BJ (cell line): Measurements from ENCODE around the gene TMEM92. TPM values are rescaled to one million over a fixed set of nuclear protein-coding genes. Genes with fewer than 3 reads are reported as not detected.
"Not testable (repeated sequence)": the region's sequence is repeated elsewhere in the genome, so short reads cannot be mapped to it uniquely, and the experiment has no call there.

Source experiments
- CTCF ChIA-PET: fragments of 350-600 bp; formaldehyde crosslinking; extraction: SDS; loops from one replicate; lab custom pipeline; 2021; ENCODE audit warnings: antibody characterized with exemption, inconsistent platforms; lab: Yijun Ruan, JAX
- POLR2A ChIA-PET: fragments of 300-600 bp; sonication (Branson Sonifier 250); formaldehyde crosslinking; extraction: SDS; loops from one replicate; lab custom pipeline; 2021; ENCODE audit warnings: antibody characterized with exemption; lab: Charles Lee
- DNase-seq: peaks from one replicate; pipeline ENCODE4 v3.0.0-alpha.2; 2011; ENCODE audit warnings: low read depth
- H3K27me3 ChIP-seq: 2 replicates; pipeline ENCODE4 v1.6.0; 2011; ENCODE audit warnings: low read length; ENCODE audit not compliant: control insufficient read depth, insufficient read depth
- H3K36me3 ChIP-seq: 2 replicates; pipeline ENCODE4 v1.5.1; 2011; ENCODE audit warnings: low read length; ENCODE audit not compliant: control insufficient read depth, insufficient read depth
- H3K4me3 ChIP-seq: 2 replicates; pipeline ENCODE4 v1.5.1; 2011; ENCODE audit warnings: low read depth, mild to moderate bottlenecking, control low read depth, low read length
- polyA plus RNA-seq: library from polyadenylated mRNA; depleted of rRNA; stranded (reverse); fragments of >200 nt; gene quantifications from 2 replicates; pipeline ENCODE4 v1.2.3, GENCODE V29; 2011
- TF ChIP-seq, protein P1 (sequence below): IDR thresholded peaks from 2 replicates; pipeline ENCODE4 v1.5.1; 2011; ENCODE audit warnings: low read depth, mild to moderate bottlenecking, control low read depth, inconsistent platforms, low read length, moderate library complexity; ENCODE audit not compliant: insufficient read depth

Gene TMEM92
- polyA plus RNA-seq, 1 experiment: 0.67 TPM

DNA sequence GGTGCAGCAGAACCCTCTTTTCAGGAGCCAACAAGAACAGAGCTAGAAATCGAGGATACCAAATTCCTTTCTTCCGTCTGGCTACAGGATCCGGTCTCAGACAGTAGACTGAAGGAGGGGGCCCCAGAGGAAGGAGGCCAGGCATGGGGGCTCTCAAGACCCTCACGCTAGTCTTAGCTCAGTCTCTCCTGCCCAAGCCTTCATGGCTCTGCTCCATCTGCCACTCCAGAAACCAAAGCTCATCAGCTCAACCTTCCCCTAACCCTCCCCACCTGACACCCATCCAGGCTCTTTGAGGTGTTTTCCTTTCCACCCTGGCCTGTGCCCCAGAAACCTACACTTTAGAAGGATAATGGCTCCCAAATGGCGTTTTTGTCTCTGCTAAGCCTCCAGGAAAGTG lies 6.2 kb upstream of the TMEM92 start:
- H3K27me3 ChIP-seq: no peaks in the 10 kb centered on the region
- H3K4me3 ChIP-seq: no peak overlapping the region
- TF ChIP-seq, protein P1, sequence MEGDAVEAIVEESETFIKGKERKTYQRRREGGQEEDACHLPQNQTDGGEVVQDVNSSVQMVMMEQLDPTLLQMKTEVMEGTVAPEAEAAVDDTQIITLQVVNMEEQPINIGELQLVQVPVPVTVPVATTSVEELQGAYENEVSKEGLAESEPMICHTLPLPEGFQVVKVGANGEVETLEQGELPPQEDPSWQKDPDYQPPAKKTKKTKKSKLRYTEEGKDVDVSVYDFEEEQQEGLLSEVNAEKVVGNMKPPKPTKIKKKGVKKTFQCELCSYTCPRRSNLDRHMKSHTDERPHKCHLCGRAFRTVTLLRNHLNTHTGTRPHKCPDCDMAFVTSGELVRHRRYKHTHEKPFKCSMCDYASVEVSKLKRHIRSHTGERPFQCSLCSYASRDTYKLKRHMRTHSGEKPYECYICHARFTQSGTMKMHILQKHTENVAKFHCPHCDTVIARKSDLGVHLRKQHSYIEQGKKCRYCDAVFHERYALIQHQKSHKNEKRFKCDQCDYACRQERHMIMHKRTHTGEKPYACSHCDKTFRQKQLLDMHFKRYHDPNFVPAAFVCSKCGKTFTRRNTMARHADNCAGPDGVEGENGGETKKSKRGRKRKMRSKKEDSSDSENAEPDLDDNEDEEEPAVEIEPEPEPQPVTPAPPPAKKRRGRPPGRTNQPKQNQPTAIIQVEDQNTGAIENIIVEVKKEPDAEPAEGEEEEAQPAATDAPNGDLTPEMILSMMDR: no peak
- ChIA-PET CTCF (interaction anchor here (0.7 to 18.7 kb wide), 10 partner anchors 13 to 99 kb away, joined by 3 to 515 read pairs (median 6); partner anchors contain the start of gene COL1A1), POLR2A (interaction anchor here (0.9 to 11.4 kb wide), 9 partner anchors 21 to 90 kb away, joined by 3 to 286 read pairs (median 6); partner anchors contain the start of gene COL1A1)
- DNase-seq: no peak
- H3K36me3 ChIP-seq: no peaks in the 10 kb centered on the region

DNA sequence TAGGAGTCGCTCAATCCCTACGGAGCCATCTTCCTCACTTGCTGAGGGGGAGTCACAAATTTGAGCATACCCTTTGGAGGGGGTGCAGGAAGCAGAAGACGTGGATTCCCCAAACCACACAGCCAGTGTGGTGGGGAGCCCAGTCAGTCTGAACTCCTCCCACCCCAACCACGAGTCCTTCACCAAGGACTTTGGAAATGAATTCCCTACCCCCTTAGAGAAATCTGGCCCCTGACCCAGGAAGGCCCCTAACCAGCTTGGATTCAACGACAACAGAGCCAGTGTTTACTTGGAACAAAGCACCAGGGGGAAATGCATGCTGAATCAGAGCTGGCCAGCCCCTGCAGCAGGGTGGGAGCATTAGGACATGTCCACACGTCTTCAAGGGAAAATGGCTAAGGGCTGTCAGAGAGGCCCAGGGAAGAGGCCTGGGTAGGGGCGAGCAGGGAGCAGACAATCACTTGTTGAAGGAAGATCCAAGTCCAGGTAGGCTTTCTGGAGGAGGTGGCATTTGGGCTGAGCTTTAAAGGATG lies 5.5 kb upstream of the TMEM92 start:
- Histone ChIP-seq H3K27me3 (no peaks in the 10 kb centered on the region), H3K4me3 (no peak overlapping the region), H3K36me3 (no peaks in the 10 kb centered on the region)
- POLR2A ChIA-PET: interaction anchor here (0.6 to 11.4 kb wide), 7 partner anchors 23 to 99 kb away, joined by 3 to 286 read pairs (median 3); partner anchors contain the start of gene COL1A1
- DNase-seq: no peak
- TF ChIP-seq, protein P1: no peak
- CTCF ChIA-PET: interaction anchor here (1.0 to 18.7 kb wide), 14 partner anchors 9 to 99 kb away, joined by 3 to 515 read pairs (median 8); partner anchors contain the start of gene COL1A1

DNA sequence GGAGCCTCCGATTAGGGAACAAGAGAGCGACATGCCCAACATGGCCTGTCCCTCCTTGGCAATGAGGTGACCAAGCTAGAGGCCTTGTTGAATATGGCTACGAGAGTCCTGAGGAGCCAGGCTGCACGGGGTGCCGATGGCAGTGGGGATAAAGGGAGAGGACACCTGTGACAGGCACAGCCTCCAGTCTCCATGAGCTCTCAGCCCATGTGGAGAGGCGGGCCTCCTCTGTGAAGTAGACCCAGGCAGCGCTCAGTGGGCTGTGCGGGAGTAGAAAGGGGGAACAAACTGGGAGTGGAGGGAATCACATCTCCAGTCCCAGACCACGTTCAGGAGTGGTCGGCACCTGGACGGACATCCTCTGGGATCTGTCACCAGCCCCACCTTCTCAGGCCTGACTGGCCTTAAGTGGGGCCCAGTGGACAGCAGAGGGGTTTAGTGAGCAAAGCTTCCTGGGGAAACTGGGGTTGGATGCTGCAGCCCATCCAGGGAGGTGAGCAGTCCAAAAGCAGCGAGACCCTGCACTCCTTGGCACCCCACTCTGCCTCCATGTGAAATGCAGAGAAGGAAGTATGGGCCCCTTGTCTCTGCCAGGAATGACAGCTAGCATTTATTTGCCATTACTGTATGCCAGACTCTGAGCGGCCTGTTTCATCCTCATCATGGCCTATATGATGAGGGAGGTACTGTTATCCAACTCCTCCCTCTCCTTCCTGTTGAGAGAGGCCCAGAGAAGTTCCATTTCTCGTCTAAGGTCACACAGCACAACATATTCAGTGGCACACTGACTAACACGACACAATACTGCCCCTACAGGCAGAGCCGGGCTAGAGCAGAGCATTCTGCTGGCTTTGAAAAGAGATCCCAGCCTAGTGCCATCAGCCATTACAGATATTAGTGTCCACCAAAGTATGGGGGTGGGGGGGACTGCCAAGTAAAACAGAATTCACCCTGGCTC lies 4.5 kb upstream of the TMEM92 start:
- Histone ChIP-seq H3K4me3 (peak overlapping the region; percentile 41), H3K36me3 (no peaks in the 10 kb centered on the region), H3K27me3 (no peaks in the 10 kb centered on the region)
- ChIA-PET CTCF (interaction anchor here (0.7 to 18.7 kb wide), 21 partner anchors 9 to 125 kb away, joined by 3 to 515 read pairs (median 6); partner anchors contain the start of genes COL1A1 and SGCA), POLR2A (interaction anchor here (0.6 to 11.4 kb wide), 14 partner anchors 20 to 100 kb away, joined by 3 to 286 read pairs (median 8); partner anchors contain the start of gene COL1A1)
- TF ChIP-seq, protein P1: peak; percentile 91
- no peak for DNase-seq

DNA sequence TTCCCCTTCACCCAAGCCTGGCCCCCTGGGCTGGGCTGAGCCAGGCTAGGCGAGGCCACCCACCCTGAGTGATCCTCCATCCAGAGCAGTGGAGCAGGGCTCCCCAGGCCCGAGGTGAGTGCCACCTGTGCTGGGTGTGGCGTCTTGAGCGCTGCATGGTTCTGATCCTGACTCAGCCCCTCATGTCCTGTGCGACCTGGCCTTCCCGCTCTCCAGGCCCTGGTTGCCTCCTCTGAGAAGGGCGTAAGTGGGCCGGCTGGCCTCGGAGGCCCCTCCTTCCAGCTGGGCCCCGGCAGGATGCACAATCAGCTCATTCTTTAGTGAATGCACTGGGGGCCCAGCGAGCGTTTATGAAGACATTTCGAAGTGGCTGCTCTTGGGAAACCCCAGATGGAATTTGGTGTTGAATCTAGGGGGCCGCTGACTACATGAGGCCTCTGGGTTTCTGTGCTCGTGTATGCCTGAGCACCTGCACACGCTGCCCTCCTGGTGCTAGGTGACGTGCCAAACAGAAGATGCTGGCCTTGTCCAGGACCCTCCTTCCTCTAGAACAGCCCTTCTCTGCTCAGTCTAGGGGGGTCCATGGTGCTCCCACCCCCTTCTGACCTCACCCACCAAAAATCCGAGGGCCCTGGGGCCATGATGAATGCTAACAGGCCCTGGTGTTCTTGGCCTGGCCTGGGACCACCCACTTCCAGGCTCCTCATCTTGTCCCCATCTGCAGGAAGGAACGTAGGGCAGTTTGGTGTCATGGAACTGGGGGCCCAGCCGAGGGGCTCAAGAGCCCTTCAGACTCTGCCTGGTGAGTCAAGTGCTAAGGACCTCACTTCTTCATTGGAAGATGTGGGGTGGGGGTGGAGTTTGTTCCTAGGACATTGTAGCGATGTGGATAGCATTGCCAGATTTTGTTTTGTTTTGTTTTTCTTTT lies 3.6 kb upstream of the TMEM92 start:
- TF ChIP-seq, protein P1: no peak
- no peak for DNase-seq
- H3K27me3 ChIP-seq: no peaks in the 10 kb centered on the region
- POLR2A ChIA-PET: interaction anchor here (0.6 to 11.4 kb wide), 10 partner anchors 19 to 97 kb away, joined by 4 to 286 read pairs (median 12); partner anchors contain the start of gene COL1A1
- CTCF ChIA-PET: interaction anchor here (0.6 to 18.7 kb wide), 20 partner anchors 11 to 126 kb away, joined by 3 to 515 read pairs (median 8); partner anchors contain the start of genes COL1A1 and SGCA
- peak overlapping the region; percentile 41 for H3K4me3 ChIP-seq
- H3K36me3 ChIP-seq: no peaks in the 10 kb centered on the region

DNA sequence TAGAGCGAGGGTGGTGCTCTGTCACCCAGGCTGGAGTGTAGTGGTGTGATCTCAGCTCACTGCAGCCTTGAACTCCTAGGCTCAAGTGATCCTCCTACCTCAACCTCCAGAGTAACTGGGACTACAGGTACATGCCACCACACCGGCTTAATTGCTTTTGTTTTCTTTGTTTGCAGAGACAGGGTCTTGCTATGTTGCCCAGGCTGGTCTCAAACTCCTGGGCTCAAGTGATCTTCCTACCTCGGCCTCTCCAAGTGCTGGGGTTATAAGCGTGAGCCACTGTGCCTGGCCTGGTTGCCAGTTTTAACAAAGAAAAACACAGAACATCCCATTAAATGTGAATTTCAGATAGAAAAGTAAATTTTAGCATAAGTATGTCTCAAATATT lies 2.9 kb upstream of the TMEM92 start:
- not testable (repeated sequence) for H3K4me3 ChIP-seq, H3K27me3 ChIP-seq, H3K36me3 ChIP-seq, DNase-seq
- ChIA-PET CTCF (interaction anchor here (1.0 to 18.7 kb wide), 15 partner anchors 10 to 120 kb away, joined by 3 to 515 read pairs (median 8); partner anchors contain the start of genes COL1A1 and SGCA), POLR2A (interaction anchor here (0.5 to 11.4 kb wide), 3 partner anchors 53 to 87 kb away, joined by 5 to 286 read pairs (median 6); partner anchors contain the start of gene COL1A1)
